ENCODE results near the gene MADD. TPM values are rescaled to one million over a fixed set of nuclear protein-coding genes. Genes with fewer than 3 reads are reported as not detected.

Gene MADD
- total RNA-seq, 2 experiments from 2014 or later = 161 to 178 TPM

DNA sequence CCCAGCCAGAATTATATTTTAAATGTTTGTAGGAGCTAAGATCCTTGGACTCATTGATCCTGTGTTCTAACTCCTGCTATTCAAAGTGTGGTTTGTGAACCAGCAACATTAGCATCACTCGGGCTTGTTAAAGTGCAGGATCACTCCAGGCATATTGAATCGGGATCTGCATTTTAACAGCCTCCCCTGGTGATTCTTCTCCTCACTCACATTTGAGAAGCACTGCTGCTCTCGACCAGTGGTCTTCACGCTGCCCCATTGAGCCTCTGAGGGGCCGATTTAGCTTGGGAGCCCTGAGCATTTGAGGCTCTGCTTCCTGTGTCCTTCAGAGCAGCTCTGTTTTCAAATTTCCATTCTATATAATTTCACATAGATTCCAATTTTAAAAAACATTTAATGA lies 10.9 kb downstream of the MADD start:
- ChIA-PET POLR2A (no interaction called here), CTCF (no interaction called here)
- peaks cover 4% of the 10 kb centered on the region for H3K4me1 Mint-ChIP-seq (ENCODE audit: low read depth)
- Histone ChIP-seq H3K27me3 (ENCODE audit: control insufficient read depth in 1 of 2, insufficient read depth in 2 of 2, low read length in 2 of 2) (no peaks in the 10 kb centered on the region), H3K27ac (ENCODE audit: low read depth in 1 of 2, low read length in 2 of 2) (no peak overlapping the region), H3K9me3 (ENCODE audit: control insufficient read depth in 1 of 2, insufficient read depth in 1 of 2, low read length in 2 of 2) (no peaks in the 10 kb centered on the region), H3K4me3 (ENCODE audit: low read length) (no peak overlapping the region), H3K4me1 (ENCODE audit: insufficient read depth, low read length) (no peaks in the 10 kb centered on the region), H3K36me3 (ENCODE audit: insufficient read depth, low read length) (peaks cover 93% of the 10 kb centered on the region)
- intact Hi-C loops (cut with DNase I, micrococcal nuclease) = no loop called here
- H3K27me3 Mint-ChIP-seq = no peaks in the 10 kb centered on the region
- no peak overlapping the region for H3K4me3 Mint-ChIP-seq
- H3K27ac Mint-ChIP-seq = no peak overlapping the region
- DNase-seq = no peak
- no peak for ATAC-seq (ENCODE audit: poor library complexity)
- TF ChIP-seq, protein P1, sequence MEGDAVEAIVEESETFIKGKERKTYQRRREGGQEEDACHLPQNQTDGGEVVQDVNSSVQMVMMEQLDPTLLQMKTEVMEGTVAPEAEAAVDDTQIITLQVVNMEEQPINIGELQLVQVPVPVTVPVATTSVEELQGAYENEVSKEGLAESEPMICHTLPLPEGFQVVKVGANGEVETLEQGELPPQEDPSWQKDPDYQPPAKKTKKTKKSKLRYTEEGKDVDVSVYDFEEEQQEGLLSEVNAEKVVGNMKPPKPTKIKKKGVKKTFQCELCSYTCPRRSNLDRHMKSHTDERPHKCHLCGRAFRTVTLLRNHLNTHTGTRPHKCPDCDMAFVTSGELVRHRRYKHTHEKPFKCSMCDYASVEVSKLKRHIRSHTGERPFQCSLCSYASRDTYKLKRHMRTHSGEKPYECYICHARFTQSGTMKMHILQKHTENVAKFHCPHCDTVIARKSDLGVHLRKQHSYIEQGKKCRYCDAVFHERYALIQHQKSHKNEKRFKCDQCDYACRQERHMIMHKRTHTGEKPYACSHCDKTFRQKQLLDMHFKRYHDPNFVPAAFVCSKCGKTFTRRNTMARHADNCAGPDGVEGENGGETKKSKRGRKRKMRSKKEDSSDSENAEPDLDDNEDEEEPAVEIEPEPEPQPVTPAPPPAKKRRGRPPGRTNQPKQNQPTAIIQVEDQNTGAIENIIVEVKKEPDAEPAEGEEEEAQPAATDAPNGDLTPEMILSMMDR (IDR thresholded peaks at IDR 0.05) = no peak
- peaks cover 97% of the 10 kb centered on the region for H3K36me3 Mint-ChIP-seq (ENCODE audit: low read depth)
- no peaks in the 10 kb centered on the region for H3K9me3 Mint-ChIP-seq

DNA sequence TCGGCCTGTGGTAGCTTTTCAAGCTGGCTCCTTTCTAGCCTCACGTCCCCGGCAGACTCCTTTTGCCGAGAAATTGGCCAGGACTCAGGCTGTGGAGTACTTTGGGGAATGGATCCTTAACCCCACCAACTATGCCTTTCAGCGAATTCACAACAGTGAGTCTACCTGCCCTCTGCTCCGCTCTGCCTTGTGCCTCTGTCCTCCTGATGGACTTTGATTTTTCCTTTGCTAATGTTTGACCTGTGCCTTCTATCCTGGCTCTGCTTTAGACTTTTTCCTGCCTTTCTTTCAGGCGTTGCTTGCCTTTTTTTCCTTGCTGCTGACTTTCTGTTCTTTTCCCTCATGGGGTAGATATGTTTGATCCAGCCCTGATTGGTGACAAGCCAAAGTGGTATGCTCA lies 12.5 kb downstream of the MADD start:
- TF ChIP-seq, protein P1 (IDR thresholded peaks at IDR 0.05) = no peak
- Histone ChIP-seq H3K27ac (ENCODE audit: low read depth in 1 of 2, low read length in 2 of 2) (no peak overlapping the region), H3K4me3 (ENCODE audit: low read length) (no peak overlapping the region), H3K9me3 (ENCODE audit: control insufficient read depth in 1 of 2, insufficient read depth in 1 of 2, low read length in 2 of 2) (no peaks in the 10 kb centered on the region), H3K4me1 (ENCODE audit: insufficient read depth, low read length) (no peaks in the 10 kb centered on the region), H3K27me3 (ENCODE audit: control insufficient read depth in 1 of 2, insufficient read depth in 2 of 2, low read length in 2 of 2) (no peaks in the 10 kb centered on the region), H3K36me3 (ENCODE audit: insufficient read depth, low read length) (peaks cover 88% of the 10 kb centered on the region)
- ChIA-PET POLR2A (no interaction called here), CTCF (no interaction called here)
- DNase-seq (no peak), ATAC-seq (ENCODE audit: poor library complexity) (no peak)
- Mint-ChIP-seq H3K9me3 (no peaks in the 10 kb centered on the region), H3K27me3 (no peaks in the 10 kb centered on the region), H3K27ac (no peak overlapping the region), H3K4me3 (no peak overlapping the region), H3K4me1 (ENCODE audit: low read depth) (no peaks in the 10 kb centered on the region), H3K36me3 (ENCODE audit: low read depth) (peaks cover 97% of the 10 kb centered on the region)
- intact Hi-C loops (cut with DNase I, micrococcal nuclease) = no loop called here

DNA sequence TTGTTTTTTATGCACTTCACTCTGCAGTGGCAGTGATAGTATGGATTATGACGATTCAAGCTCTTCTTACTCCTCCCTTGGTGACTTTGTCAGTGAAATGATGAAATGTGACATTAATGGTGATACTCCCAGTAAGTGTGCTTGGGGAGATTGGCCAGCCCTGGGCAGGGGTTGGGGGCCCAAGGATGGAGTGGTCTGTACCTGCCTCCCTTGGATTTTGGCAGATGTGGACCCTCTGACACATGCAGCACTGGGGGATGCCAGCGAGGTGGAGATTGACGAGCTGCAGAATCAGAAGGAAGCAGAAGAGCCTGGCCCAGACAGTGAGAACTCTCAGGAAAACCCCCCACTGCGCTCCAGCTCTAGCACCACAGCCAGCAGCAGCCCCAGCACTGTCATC lies 14.2 kb downstream of the MADD start:
- no peak for DNase-seq
- H3K4me1 Mint-ChIP-seq (ENCODE audit: low read depth) = no peaks in the 10 kb centered on the region
- Histone ChIP-seq H3K9me3 (ENCODE audit: control insufficient read depth in 1 of 2, insufficient read depth in 1 of 2, low read length in 2 of 2) (no peaks in the 10 kb centered on the region), H3K36me3 (ENCODE audit: insufficient read depth, low read length) (peaks cover 84% of the 10 kb centered on the region), H3K27ac (ENCODE audit: low read depth in 1 of 2, low read length in 2 of 2) (no peak overlapping the region), H3K27me3 (ENCODE audit: control insufficient read depth in 1 of 2, insufficient read depth in 2 of 2, low read length in 2 of 2) (no peaks in the 10 kb centered on the region), H3K4me3 (ENCODE audit: low read length) (no peak overlapping the region), H3K4me1 (ENCODE audit: insufficient read depth, low read length) (no peaks in the 10 kb centered on the region)
- no peak overlapping the region for H3K4me3 Mint-ChIP-seq
- intact Hi-C loops (cut with DNase I, micrococcal nuclease) = no loop called here
- ChIA-PET CTCF (no interaction called here), POLR2A (interaction anchor here (1.0 kb wide), 1 partner anchor 14 kb away, joined by 3 read pairs; the partner anchor contains the start of gene MADD)
- no peak for ATAC-seq (ENCODE audit: poor library complexity)
- no peaks in the 10 kb centered on the region for H3K27me3 Mint-ChIP-seq
- no peaks in the 10 kb centered on the region for H3K9me3 Mint-ChIP-seq
- TF ChIP-seq, protein P1 (IDR thresholded peaks at IDR 0.05) = no peak
- no peak overlapping the region for H3K27ac Mint-ChIP-seq
- H3K36me3 Mint-ChIP-seq (ENCODE audit: low read depth) = peaks cover 97% of the 10 kb centered on the region
